Right kidney (tissue), 1 donor: ENCODE measurements around the gene TRAF3.
"Not testable (repeated sequence)": the region's sequence is repeated elsewhere in the genome, so short reads cannot be mapped to it uniquely, and the experiment has no call there.

Experiments used
- DNase-seq: peaks from one replicate; pipeline ENCODE4 v3.0.0-alpha.2; 2016

TRAF3 gene

GRCh38 chr14:102892651-102893050, 115.4 kb downstream of the TRAF3 start:
- no peak for DNase-seq

GRCh38 chr14:102893452-102893851, 116.2 kb downstream of the TRAF3 start:
- no peak for DNase-seq

GRCh38 chr14:102896735-102897134, 119.5 kb downstream of the TRAF3 start:
- DNase-seq, result not testable (repeated sequence)

GRCh38 chr14:102897299-102898027, 120.2 kb downstream of the TRAF3 start:
- no peak for DNase-seq

- no peak for DNase-seq
Observed at GRCh38 chr14:102898298-102898697, 121.0 kb downstream of the TRAF3 start.

GRCh38 chr14:102898776-102899515, 121.7 kb downstream of the TRAF3 start:
- no peak for DNase-seq

GRCh38 chr14:102899516-102899900, 122.3 kb downstream of the TRAF3 start:
- no peak for DNase-seq

GRCh38 chr14:102900631-102901571, 123.7 kb downstream of the TRAF3 start:
- DNase-seq, result no peak

GRCh38 chr14:102901633-102902032, 124.4 kb downstream of the TRAF3 start:
- no peak for DNase-seq

GRCh38 chr14:102902086-102902485, 124.8 kb downstream of the TRAF3 start:
- no peak for DNase-seq

GRCh38 chr14:102902523-102903247, 125.4 kb downstream of the TRAF3 start:
- no peak for DNase-seq

- DNase-seq, result no peak
Observed at GRCh38 chr14:102903248-102903888, 126.1 kb downstream of the TRAF3 start.

GRCh38 chr14:102903889-102904512, 126.8 kb downstream of the TRAF3 start:
- no peak for DNase-seq

- DNase-seq, result no peak
Observed at GRCh38 chr14:102905116-102906108, 128.2 kb downstream of the TRAF3 start.

GRCh38 chr14:102906616-102907302, 129.5 kb downstream of the TRAF3 start:
- no peak for DNase-seq

GRCh38 chr14:102907303-102907844, 130.1 kb downstream of the TRAF3 start:
- DNase-seq, result no peak

GRCh38 chr14:102907980-102908730, 130.9 kb downstream of the TRAF3 start:
- no peak for DNase-seq
